GM12878 (cell line): ENCODE results near the gene MEIS2. TPM values are rescaled to one million over a fixed set of nuclear protein-coding genes. Genes with fewer than 3 reads are reported as not detected.

ENCODE experiments used
- ATAC-seq: fragments of 200-7000 bp; cut with Tn5 transposase; 3 replicates; pipeline ENCODE4 v1.9.1; 2020; ENCODE audit warnings: mild to moderate bottlenecking, moderate library complexity
- BruUV-seq: library from RNA; stranded (reverse); fragments of 400-500 nt; replicated peaks from 2 replicates; lab custom pipeline; 2021; lab: Mats Ljungman, UMichigan
- CTCF ChIA-PET: fragments of 300-600 bp; sonication (Branson Sonifier 250); formaldehyde crosslinking; extraction: SDS; loops from one replicate; lab custom pipeline; 2021; ENCODE audit warnings: inconsistent platforms; lab: Yijun Ruan, JAX
- POLR2A ChIA-PET: fragments of 350-600 bp; formaldehyde crosslinking; extraction: SDS; loops from one replicate; lab custom pipeline; 2021; ENCODE audit warnings: inconsistent platforms; lab: Charles Lee
- RAD21 ChIA-PET: fragments of 300-600 bp; sonication (Branson Sonifier 250); formaldehyde crosslinking; loops from one replicate; lab custom pipeline; 2023; ENCODE audit warnings: antibody characterized with exemption; ENCODE audit not compliant: unreplicated experiment; lab: Charles Lee
- SMC1A ChIA-PET: fragments of 300-600 bp; sonication (Branson Sonifier 250); formaldehyde crosslinking; loops from one replicate; lab custom pipeline; 2023; ENCODE audit not compliant: unreplicated experiment, uncharacterized antibody; lab: Charles Lee
- DNase-seq: peaks from one replicate; pipeline ENCODE4 v3.0.0-alpha.2; 2011; ENCODE audit warnings: low read depth, low spot score
- FAIRE-seq: peaks from 3 replicates; lab custom pipeline; 2011; peaks lifted over from hg19 to GRCh38; lab: Jason Lieb, UNC
- H2AFZ ChIP-seq: 2 replicates; pipeline ENCODE4 v1.6.0; 2011; ENCODE audit warnings: low read depth, low read length, control low read depth; ENCODE audit not compliant: control insufficient read depth
- H3K27ac ChIP-seq: 2 replicates; pipeline ENCODE4 v1.5.1; 2011; ENCODE audit warnings: control low read depth; ENCODE audit not compliant: control insufficient read depth, insufficient read depth
- H3K27me3 ChIP-seq, 2 experiments: replicated peaks in 1 of 2; 2 replicates each; pipeline versions ENCODE4 v1.6.0 to v1.6.1; 2011; ENCODE audit warnings: low read length in 1 of 2; ENCODE audit not compliant: control insufficient read depth in 2 of 2, insufficient read depth in 2 of 2
- H3K36me3 ChIP-seq, 2 experiments: 2 replicates each; pipeline ENCODE4 v1.5.1; 2011; ENCODE audit warnings: low read length in 1 of 2; ENCODE audit not compliant: control insufficient read depth in 2 of 2, insufficient read depth in 2 of 2
- H3K4me1 ChIP-seq: 2 replicates; pipeline ENCODE4 v1.6.1; 2011; ENCODE audit warnings: mild to moderate bottlenecking, low read length, moderate library complexity, mixed read lengths; ENCODE audit not compliant: control insufficient read depth, insufficient read depth
- H3K4me2 ChIP-seq: 2 replicates; pipeline ENCODE4 v1.6.0; 2011; ENCODE audit warnings: control low read depth; ENCODE audit not compliant: control insufficient read depth, insufficient read depth
- H3K4me3 ChIP-seq: fragments of 200-600 bp; sonication (generic); 2 replicates; pipeline ENCODE4 v1.5.1; 2016
- H3K79me2 ChIP-seq: 2 replicates; pipeline ENCODE4 v1.6.0; 2011; ENCODE audit warnings: low read length; ENCODE audit not compliant: control insufficient read depth, insufficient read depth
- H3K9ac ChIP-seq: 2 replicates; pipeline ENCODE4 v1.8.0; 2011; ENCODE audit warnings: low read length, control low read depth, mixed read lengths; ENCODE audit not compliant: control insufficient read depth, insufficient read depth
- H3K9me3 ChIP-seq: replicated peaks from 3 replicates; pipeline ENCODE4 v1.5.1; 2011; ENCODE audit warnings: mild to moderate bottlenecking, low read length; ENCODE audit not compliant: control insufficient read depth, insufficient read depth
- H4K20me1 ChIP-seq: 2 replicates; pipeline ENCODE4 v1.6.0; 2011; ENCODE audit not compliant: control insufficient read depth, insufficient read depth
- CTCF ChIP-seq, 3 experiments: IDR thresholded peaks in 2 of 3; conservative IDR thresholded peaks in 1 of 3; 2 replicates each; pipeline ENCODE4 v1.5.1; 2011; ENCODE audit warnings: low read depth in 3 of 3, low read length in 3 of 3, mild to moderate bottlenecking in 3 of 3, control low read depth in 2 of 3, moderate library complexity in 2 of 3, inconsistent platforms in 1 of 3, mixed read lengths in 1 of 3; ENCODE audit not compliant: control insufficient read depth in 2 of 3, insufficient read depth in 1 of 3; ENCODE audit errors: extremely low read depth in 1 of 3
- POU2F2 ChIP-seq: IDR thresholded peaks from 3 replicates; pipeline ENCODE4 v1.6.1; 2011; ENCODE audit warnings: low read depth, mild to moderate bottlenecking, low read length, borderline replicate concordance
- RAD21 ChIP-seq: IDR thresholded peaks from 2 replicates; pipeline ENCODE4 v1.6.1; 2011; ENCODE audit warnings: mild to moderate bottlenecking, low read depth, low read length, moderate library complexity; ENCODE audit not compliant: insufficient read depth
- SIN3A ChIP-seq: IDR thresholded peaks from 2 replicates; pipeline ENCODE4 v1.6.1; 2012; ENCODE audit warnings: low read depth, low read length, improper control_type of control experiment
- TAF1 ChIP-seq: IDR thresholded peaks from 2 replicates; pipeline ENCODE4 v1.6.1; 2011; ENCODE audit warnings: mild to moderate bottlenecking, low read depth, low read length, borderline replicate concordance
- ZBED1 ChIP-seq: IDR thresholded peaks from 2 replicates; pipeline ENCODE4 v1.6.1; 2016; ENCODE audit warnings: borderline replicate concordance
- WGBS: methylation state at CpG from one replicate; pipeline ENCODE4 v1.1.6; 2016; ENCODE audit warnings: low lambda C conversion rate; ENCODE audit not compliant: insufficient replicate concordance, insufficient coverage; ENCODE audit errors: missing lambda C conversion rate; 5-methylcytosine and 5-hydroxymethylcytosine counted together
- in situ Hi-C: fragments of 300-500 bp; cut with MboI; formaldehyde crosslinking; loops from 9 replicates; pipeline ENCODE4 v1.14.3; 2018; ENCODE audit warnings: mixed read lengths
- intact Hi-C: fragments of 100-400 bp; cut with micrococcal nuclease; formaldehyde crosslinking; loops from one replicate; pipeline ENCODE4 v1.14.2; 2022; ENCODE audit not compliant: unreplicated experiment
- microRNA-seq: library from miRNA; unstranded; fragments of <30 nt; microRNA quantifications from one replicate; pipeline ENCODE4, GENCODE V29; 2018
- polyA plus RNA-seq, 11 experiments: library from polyadenylated mRNA; depleted of rRNA in 4 of 11; unstranded in 6 of 11; stranded (reverse) in 5 of 11; fragments of >200 nt; fragmentation: Nextera tagmentation in 4 of 11; fragmentation: Illumina TruSeq in 1 of 11; extraction: Ambion mirVana in 4 of 11; extraction: Trizol in 1 of 11; gene quantifications; 1 replicate in 1 of 11; 2 replicates in 10 of 11; pipeline versions ENCODE4 v1.2.1 to v1.2.3, GENCODE V29; 2011 to 2016; ENCODE audit warnings: inconsistent platforms in 2 of 11, missing spikeins in 2 of 11, low read depth in 1 of 11
- small RNA-seq: library from RNA; depleted of rRNA; stranded (forward); fragments of <200 nt; gene quantifications from one replicate; pipeline ENCODE3, GENCODE V24; 2014
- total RNA-seq, 4 experiments: library from RNA; depleted of rRNA in 3 of 4; stranded (reverse); fragments of >200 nt in 3 of 4; fragmentation: Illumina TruSeq in 1 of 4; extraction: Trizol in 1 of 4; gene quantifications; 2 replicates each; pipeline versions ENCODE4 v1.2.1 to v1.2.3, GENCODE V29; 2013 to 2021

Gene MEIS2
- total and polyA plus RNA-seq, 10 of the 15 experiments (the other 5 are each of a cell fraction or from before 2014, with no cell fraction given) = 9.2 to 54.0 (median 20.4) TPM

- no peaks in the 10 kb centered on the region for H3K79me2 ChIP-seq
- no peak overlapping the region for H2AFZ ChIP-seq
- DNase-seq (no peak), ATAC-seq (no peak), FAIRE-seq (no peak)
- no peak overlapping the region for H3K27ac ChIP-seq
- no peaks in the 10 kb centered on the region for H3K4me1 ChIP-seq
- CTCF ChIA-PET = interaction anchor here (0.6 kb wide), 1 partner anchor 70 kb away, joined by 3 read pairs; no protein-coding TSS in a partner anchor
- no peaks in the 10 kb centered on the region for H3K9me3 ChIP-seq
- POLR2A ChIA-PET = interaction anchor here (0.5 kb wide), 1 partner anchor 37 kb away, joined by 3 read pairs; no protein-coding TSS in a partner anchor
- TF ChIP-seq ZBED1 = no peak
- no peak for TF ChIP-seq RAD21
- no peak for TF ChIP-seq SIN3A
- TF ChIP-seq POU2F2 = no peak
- no peak for TF ChIP-seq CTCF (IDR thresholded peaks at IDR 0.05 in 2 of 3, conservative IDR thresholded peaks at IDR 0.05 in 1 of 3; ENCODE audit: control insufficient read depth in 2 of 3, extremely low read depth in 1 of 3, insufficient read depth in 1 of 3, low read depth in 3 of 3, low read length in 3 of 3)
- TF ChIP-seq TAF1 = no peak
- RAD21 ChIA-PET = no interaction called here
- SMC1A ChIA-PET = interaction anchor here (1.0 kb wide), 2 partner anchors 8 to 14 kb away, joined by 3 read pairs; no protein-coding TSS in a partner anchor
- H4K20me1 ChIP-seq = no peaks in the 10 kb centered on the region
- intact Hi-C loops (no loop called here), in situ Hi-C loops (no loop called here)
- WGBS = 51% methylated on average over 5 of the region's 5 CpGs
- no peak overlapping the region for H3K4me2 ChIP-seq
- H3K36me3 ChIP-seq = no peaks in the 10 kb centered on the region
- no peaks in the 10 kb centered on the region for H3K27me3 ChIP-seq
- no TSS peak for BruUV-seq
- no peak overlapping the region for H3K4me3 ChIP-seq
- no peak overlapping the region for H3K9ac ChIP-seq
Observed at GRCh38 chr15:36841193-36841592, 259.2 kb downstream of the MEIS2 start.

Small RNAs within 50 kb of the gene (microRNA-seq; reads per million reads assigned to microRNA genes)
- gene MIR8063 = not detected

Small RNAs within 50 kb of the gene (small RNA-seq; reads per million reads assigned to genes)
- gene MIR8063 (not detected), gene RF00012 (not detected), gene RF00019 (not detected)
